ENCODE measurements around the gene CMIP.

GRCh38 chr16:81489547-81490267, 45.1 kb downstream of the CMIP start:
- TF ChIP-seq CTCF (IDR thresholded peaks at IDR 0.05) = no peak
- TF ChIP-seq POLR2A (IDR thresholded peaks at IDR 0.05) = no peak

Measured in thyroid gland (tissue), 4 donors.